Measurements from ENCODE around the gene ADI1.

The ADI1 gene

DNA sequence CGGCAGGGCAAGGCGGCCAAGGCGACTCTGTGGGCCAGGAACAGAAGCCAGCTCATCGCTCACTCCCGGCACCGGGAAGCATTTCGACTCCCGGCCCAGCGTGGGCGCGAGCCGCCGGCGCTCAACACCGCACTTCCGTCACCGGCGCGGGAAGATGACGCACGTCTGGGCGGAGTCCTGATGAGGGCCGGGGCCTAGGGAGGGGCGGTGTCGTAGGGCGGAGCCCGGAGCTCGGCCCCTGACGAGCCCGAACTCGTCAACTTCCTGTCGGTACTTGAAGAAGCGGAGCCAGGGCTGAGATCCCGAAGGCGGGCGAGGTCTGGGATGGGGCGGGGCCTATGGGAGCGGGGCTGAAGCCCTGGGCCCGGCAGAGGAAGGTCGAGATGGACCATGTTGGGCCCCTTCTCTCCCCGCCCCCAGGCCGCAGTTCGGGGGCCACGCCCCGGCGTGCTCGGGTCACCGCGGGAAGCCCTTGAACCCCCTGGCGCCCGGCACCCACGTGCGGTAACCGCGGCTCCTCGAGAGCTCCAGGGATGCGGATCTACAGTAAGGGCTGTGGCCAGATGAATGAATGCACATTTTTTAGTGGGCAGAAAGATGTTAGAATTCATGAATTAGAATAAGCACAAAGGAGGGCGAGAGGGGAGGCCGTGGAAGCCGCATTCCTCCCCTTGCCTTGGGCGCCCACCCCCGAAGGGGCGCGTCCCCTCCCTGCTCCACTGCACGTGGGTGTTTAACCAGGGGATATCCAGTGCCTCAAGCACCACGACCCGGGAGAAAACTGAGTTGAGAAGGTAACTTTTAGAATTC is 39.1 kb upstream of the ADI1 start, which contains the start of gene RNASEH1:
RNASEH1 (minus strand) TSS at position 129 of the 810 bp plus-strand sequence; CDS start at position 56, 73 bp downstream.
- no peak within 1 kb of the TSS for H2BK120ac ChIP-seq (ENCODE audit: low read depth, low read length)
- DNase-seq (ENCODE audit: low spot score): peak; percentile 99
- H3K23ac ChIP-seq (ENCODE audit: low read depth, low read length, poor library complexity): peak within 1 kb of the TSS; percentile 96
- H3K79me1 ChIP-seq (ENCODE audit: low read depth, low read length): peaks cover 8% of the 10 kb centered on the region
- H4K8ac ChIP-seq (ENCODE audit: low read depth, low read length): peak within 1 kb of the TSS; percentile 10
- peak within 1 kb of the TSS; percentile 95 for H3K27ac ChIP-seq (replicated peaks; ENCODE audit: low read length)
- peak within 1 kb of the TSS; percentile 83 to 94 for H3K4me3 ChIP-seq (ENCODE audit: low read length in 2 of 2)
- no peaks in the 10 kb centered on the region for H3K9me3 ChIP-seq (replicated peaks in 1 of 2; ENCODE audit: control insufficient read depth in 2 of 2, insufficient read depth in 1 of 2, low read depth in 1 of 2, low read length in 2 of 2)
- WGBS, 2 donors (ENCODE audit: extremely low coverage in 2 of 2, insufficient read length in 2 of 2, insufficient replicate concordance in 1 of 2): no CpG with 5 or more reads among the region's 67 CpGs
- peak within 1 kb of the TSS; percentile 93 for H3K9ac ChIP-seq (ENCODE audit: low read depth, low read length, poor library complexity)
- no peak within 1 kb of the TSS for H2BK12ac ChIP-seq (ENCODE audit: low read length)
- H2BK15ac ChIP-seq (ENCODE audit: low read length): no peak within 1 kb of the TSS
- H4K91ac ChIP-seq (ENCODE audit: low read depth, low read length, poor library complexity): no peak within 1 kb of the TSS
- H2BK5ac ChIP-seq (ENCODE audit: low read length): peak within 1 kb of the TSS; percentile 95
- peak within 1 kb of the TSS; percentile 82 for H3K4me2 ChIP-seq (ENCODE audit: insufficient read depth, low read length, poor library complexity, severe bottlenecking)
- H2AFZ ChIP-seq (ENCODE audit: low read length): peak within 1 kb of the TSS; percentile 91
- peak within 1 kb of the TSS; percentile 76 for H2AK5ac ChIP-seq (ENCODE audit: low read depth, low read length)
- H3K4ac ChIP-seq (ENCODE audit: low read length): peak within 1 kb of the TSS; percentile 87
- peaks cover 2 to 4% of the 10 kb centered on the region in 2 donors for H3K4me1 ChIP-seq (ENCODE audit: control insufficient read depth in 2 of 2, insufficient read depth in 1 of 2, low read depth in 1 of 2, low read length in 2 of 2)
- peak within 1 kb of the TSS; percentile 56 for H3K14ac ChIP-seq (ENCODE audit: low read length)
- H3K27me3 ChIP-seq (ENCODE audit: control insufficient read depth in 3 of 3, insufficient read depth in 3 of 3, low read depth in 1 of 3, low read length in 3 of 3): peaks cover 0 to 2% (median 0%) of the 10 kb centered on the region in 3 experiments
- H3K18ac ChIP-seq (ENCODE audit: low read length): peak within 1 kb of the TSS; percentile 90
- H3K36me3 ChIP-seq (replicated peaks in 1 of 2; ENCODE audit: control insufficient read depth in 2 of 2, insufficient read depth in 2 of 2, low read length in 2 of 2): peaks cover 19 to 67% of the 10 kb centered on the region in 2 donors

DNA sequence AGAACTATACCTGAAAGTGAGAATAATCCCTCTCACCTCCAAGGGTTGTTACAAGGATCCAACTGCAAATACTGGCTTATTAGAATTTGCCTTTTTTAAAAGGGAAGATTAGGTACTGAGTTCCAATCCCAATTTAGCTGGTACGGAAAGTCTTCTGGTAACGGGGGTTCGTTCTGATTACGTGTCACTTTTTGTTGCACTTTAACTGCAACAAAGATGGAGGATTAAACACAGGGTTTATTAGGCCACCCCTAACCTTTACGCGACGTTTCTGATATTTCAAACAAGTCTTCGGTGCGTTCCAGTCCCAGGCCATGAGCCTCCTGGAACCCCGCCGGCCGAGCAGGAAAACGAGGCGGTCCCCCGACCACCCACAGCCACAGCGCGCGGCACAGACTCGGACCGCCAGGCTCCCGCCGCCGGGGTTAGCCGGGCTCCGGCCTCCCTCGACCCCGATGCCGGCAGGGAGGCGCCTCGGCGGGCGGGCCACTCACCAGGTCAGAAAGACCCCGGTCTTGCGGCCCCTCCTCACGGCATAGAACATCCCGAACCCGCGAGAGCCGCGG is 38.4 kb upstream of the ADI1 start:
- peak overlapping the region; percentile 82 for H3K4me2 ChIP-seq (ENCODE audit: insufficient read depth, low read length, poor library complexity, severe bottlenecking)
- no peak overlapping the region for H2BK15ac ChIP-seq (ENCODE audit: low read length)
- no peak overlapping the region for H2BK5ac ChIP-seq (ENCODE audit: low read length)
- H3K4ac ChIP-seq (ENCODE audit: low read length): no peak overlapping the region
- peak overlapping the region; percentile 10 for H4K8ac ChIP-seq (ENCODE audit: low read depth, low read length)
- H2AK5ac ChIP-seq (ENCODE audit: low read depth, low read length): peak overlapping the region; percentile 75
- H2BK120ac ChIP-seq (ENCODE audit: low read depth, low read length): no peak overlapping the region
- H3K23ac ChIP-seq (ENCODE audit: low read depth, low read length, poor library complexity): peak overlapping the region; percentile 96
- no peak overlapping the region for H2BK12ac ChIP-seq (ENCODE audit: low read length)
- no CpG with 5 or more reads among the region's 40 CpGs for WGBS, 2 donors (ENCODE audit: extremely low coverage in 2 of 2, insufficient read length in 2 of 2, insufficient replicate concordance in 1 of 2)
- peak overlapping the region; percentile 83 to 92 for H3K4me3 ChIP-seq (ENCODE audit: low read length in 2 of 2)
- peak overlapping the region; percentile 93 for H3K9ac ChIP-seq (ENCODE audit: low read depth, low read length, poor library complexity)
- peaks cover 19 to 72% of the 10 kb centered on the region in 2 donors for H3K36me3 ChIP-seq (replicated peaks in 1 of 2; ENCODE audit: control insufficient read depth in 2 of 2, insufficient read depth in 2 of 2, low read length in 2 of 2)
- H2AFZ ChIP-seq (ENCODE audit: low read length): peak overlapping the region; percentile 91
- peaks cover 0 to 2% (median 0%) of the 10 kb centered on the region in 3 experiments for H3K27me3 ChIP-seq (ENCODE audit: control insufficient read depth in 3 of 3, insufficient read depth in 3 of 3, low read depth in 1 of 3, low read length in 3 of 3)
- no peak overlapping the region for H4K91ac ChIP-seq (ENCODE audit: low read depth, low read length, poor library complexity)
- DNase-seq (ENCODE audit: low spot score): no peak
- peak overlapping the region; percentile 56 for H3K14ac ChIP-seq (ENCODE audit: low read length)
- H3K4me1 ChIP-seq (ENCODE audit: control insufficient read depth in 2 of 2, insufficient read depth in 1 of 2, low read depth in 1 of 2, low read length in 2 of 2): peaks cover 2 to 4% of the 10 kb centered on the region in 2 donors
- peak overlapping the region; percentile 90 for H3K18ac ChIP-seq (ENCODE audit: low read length)
- H3K79me1 ChIP-seq (ENCODE audit: low read depth, low read length): peaks cover 8% of the 10 kb centered on the region
- peak overlapping the region; percentile 56 for H3K27ac ChIP-seq (replicated peaks; ENCODE audit: low read length)
- no peaks in the 10 kb centered on the region for H3K9me3 ChIP-seq (replicated peaks in 1 of 2; ENCODE audit: control insufficient read depth in 2 of 2, insufficient read depth in 1 of 2, low read depth in 1 of 2, low read length in 2 of 2)

- Histone ChIP-seq H3K4me2 (ENCODE audit: insufficient read depth, low read length, poor library complexity, severe bottlenecking) (no peak overlapping the region), H3K23ac (ENCODE audit: low read depth, low read length, poor library complexity) (no peak overlapping the region), H3K27me3 (ENCODE audit: control insufficient read depth in 3 of 3, insufficient read depth in 3 of 3, low read depth in 1 of 3, low read length in 3 of 3) (peaks cover 0 to 2% (median 0%) of the 10 kb centered on the region in 3 experiments), H3K27ac (replicated peaks; ENCODE audit: low read length) (no peak overlapping the region), H4K91ac (ENCODE audit: low read depth, low read length, poor library complexity) (no peak overlapping the region), H2BK120ac (ENCODE audit: low read depth, low read length) (no peak overlapping the region), H3K4me1 (ENCODE audit: control insufficient read depth in 2 of 2, insufficient read depth in 1 of 2, low read depth in 1 of 2, low read length in 2 of 2) (peaks cover 2 to 4% of the 10 kb centered on the region in 2 donors), H3K9ac (ENCODE audit: low read depth, low read length, poor library complexity) (no peak overlapping the region), H3K14ac (ENCODE audit: low read length) (no peak overlapping the region), H2AK5ac (ENCODE audit: low read depth, low read length) (no peak overlapping the region), H2BK12ac (ENCODE audit: low read length) (no peak overlapping the region), H3K79me1 (ENCODE audit: low read depth, low read length) (peaks cover 8% of the 10 kb centered on the region), H2BK5ac (ENCODE audit: low read length) (no peak overlapping the region), H3K18ac (ENCODE audit: low read length) (no peak overlapping the region), H4K8ac (ENCODE audit: low read depth, low read length) (no peak overlapping the region), H3K4ac (ENCODE audit: low read length) (no peak overlapping the region), H2AFZ (ENCODE audit: low read length) (no peak overlapping the region), H2BK15ac (ENCODE audit: low read length) (no peak overlapping the region), H3K36me3 (replicated peaks in 1 of 2; ENCODE audit: control insufficient read depth in 2 of 2, insufficient read depth in 2 of 2, low read length in 2 of 2) (peaks cover 34 to 79% of the 10 kb centered on the region in 2 donors), H3K9me3 (replicated peaks in 1 of 2; ENCODE audit: control insufficient read depth in 2 of 2, insufficient read depth in 1 of 2, low read depth in 1 of 2, low read length in 2 of 2) (no peaks in the 10 kb centered on the region), H3K4me3 (ENCODE audit: low read length in 2 of 2) (no peak overlapping the region)
- no CpG with 5 or more reads among the region's 10 CpGs for whole genome bisulfite sequencing, 2 donors (ENCODE audit: extremely low coverage in 2 of 2, insufficient read length in 2 of 2, insufficient replicate concordance in 1 of 2)
- DNase-seq (ENCODE audit: low spot score): no peak
These were observed 34.6 kb upstream of the ADI1 start for GRCh38 chr2:3553946-3554345.

DNA sequence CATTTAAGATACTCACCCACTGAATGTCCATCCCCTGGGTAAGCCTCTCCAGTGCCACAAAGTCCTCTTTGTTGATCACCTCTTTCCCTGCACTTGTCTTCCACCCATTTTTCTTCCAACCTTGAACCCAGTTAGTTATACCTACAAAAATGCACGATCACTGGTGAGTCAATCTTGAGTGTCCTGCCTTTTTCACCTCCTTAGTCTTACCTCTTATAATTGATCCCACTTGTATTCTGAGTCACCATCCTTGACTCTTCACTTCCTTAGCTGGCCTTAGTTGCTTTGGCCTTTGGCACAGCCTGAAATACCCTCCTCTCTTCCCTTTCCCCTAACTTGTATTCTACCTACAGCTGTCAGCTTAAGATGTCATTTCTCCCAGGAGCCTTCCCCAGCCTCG is 28.6 kb upstream of the ADI1 start:
- Histone ChIP-seq H3K23ac (ENCODE audit: low read depth, low read length, poor library complexity) (no peak overlapping the region), H2AFZ (ENCODE audit: low read length) (no peak overlapping the region), H4K8ac (ENCODE audit: low read depth, low read length) (no peak overlapping the region), H3K27me3 (ENCODE audit: control insufficient read depth in 3 of 3, insufficient read depth in 3 of 3, low read depth in 1 of 3, low read length in 3 of 3) (no peaks in the 10 kb centered on the region), H4K91ac (ENCODE audit: low read depth, low read length, poor library complexity) (no peak overlapping the region), H3K36me3 (replicated peaks in 1 of 2; ENCODE audit: control insufficient read depth in 2 of 2, insufficient read depth in 2 of 2, low read length in 2 of 2) (peaks cover 47 to 98% of the 10 kb centered on the region in 2 donors), H3K79me1 (ENCODE audit: low read depth, low read length) (peaks cover 2% of the 10 kb centered on the region), H2BK120ac (ENCODE audit: low read depth, low read length) (no peak overlapping the region), H3K9me3 (replicated peaks in 1 of 2; ENCODE audit: control insufficient read depth in 2 of 2, insufficient read depth in 1 of 2, low read depth in 1 of 2, low read length in 2 of 2) (no peaks in the 10 kb centered on the region), H3K27ac (replicated peaks; ENCODE audit: low read length) (no peak overlapping the region), H3K4ac (ENCODE audit: low read length) (no peak overlapping the region), H3K18ac (ENCODE audit: low read length) (no peak overlapping the region), H2BK5ac (ENCODE audit: low read length) (no peak overlapping the region), H3K9ac (ENCODE audit: low read depth, low read length, poor library complexity) (no peak overlapping the region), H3K14ac (ENCODE audit: low read length) (no peak overlapping the region), H2AK5ac (ENCODE audit: low read depth, low read length) (no peak overlapping the region), H3K4me2 (ENCODE audit: insufficient read depth, low read length, poor library complexity, severe bottlenecking) (no peak overlapping the region), H3K4me1 (ENCODE audit: control insufficient read depth in 2 of 2, insufficient read depth in 1 of 2, low read depth in 1 of 2, low read length in 2 of 2) (no peaks in the 10 kb centered on the region), H2BK15ac (ENCODE audit: low read length) (no peak overlapping the region), H3K4me3 (ENCODE audit: low read length in 2 of 2) (peak overlapping the region in 1 of 2 donors; percentile 68), H2BK12ac (ENCODE audit: low read length) (no peak overlapping the region)
- WGBS, 2 donors (ENCODE audit: extremely low coverage in 2 of 2, insufficient read length in 2 of 2, insufficient replicate concordance in 1 of 2): no CpG with 5 or more reads among the region's 2 CpGs
- DNase-seq (ENCODE audit: low spot score): no peak

All from neuronal stem cell (in vitro differentiated cells).